ENCODE data around the gene BCS1L. TPM values are rescaled to one million over a fixed set of nuclear protein-coding genes. Genes with fewer than 3 reads are reported as not detected.
A peak's percentile ranks its signal among the peaks of the same experiment; 100 is the strongest.

Gene BCS1L
- total and polyA plus RNA-seq, 4 donors, result 25.0 to 64.2 (median 49.9) TPM

- Histone ChIP-seq H3K4me3 (ENCODE audit: low read depth, low read length) (no peak overlapping the region), H3K27ac (ENCODE audit: low read depth, low read length) (no peak overlapping the region), H3K4me1 (ENCODE audit: control insufficient read depth, insufficient read depth, low read length) (no peaks in the 10 kb centered on the region), H3K9me3 (ENCODE audit: control insufficient read depth, insufficient read depth, low read length) (no peaks in the 10 kb centered on the region), H3K27me3 (ENCODE audit: control insufficient read depth, insufficient read depth, low read length) (no peaks in the 10 kb centered on the region), H3K36me3 (ENCODE audit: control insufficient read depth, insufficient read depth, low read length) (peaks cover 60% of the 10 kb centered on the region)
- WGBS (ENCODE audit: insufficient coverage), result 100% methylated on average over 2 of the region's 5 CpGs
- DNase-seq (ENCODE audit: low read depth in 4 of 6, low spot score in 6 of 6), result no peak
These were observed 23.8 kb upstream of the BCS1L start for GRCh38 chr2:218635719-218636118.

GRCh38 chr2:218638372-218638771 lies 21.1 kb upstream of the BCS1L start:
- Histone ChIP-seq H3K4me1 (ENCODE audit: control insufficient read depth, insufficient read depth, low read length) (no peaks in the 10 kb centered on the region), H3K4me3 (ENCODE audit: low read depth, low read length) (no peak overlapping the region), H3K36me3 (ENCODE audit: control insufficient read depth, insufficient read depth, low read length) (peaks cover 82% of the 10 kb centered on the region), H3K27me3 (ENCODE audit: control insufficient read depth, insufficient read depth, low read length) (no peaks in the 10 kb centered on the region), H3K27ac (ENCODE audit: low read depth, low read length) (no peak overlapping the region), H3K9me3 (ENCODE audit: control insufficient read depth, insufficient read depth, low read length) (no peaks in the 10 kb centered on the region)
- 98% methylated on average over 18 of the region's 18 CpGs for WGBS (ENCODE audit: insufficient coverage)
- no peak for DNase-seq (ENCODE audit: low read depth in 4 of 6, low spot score in 6 of 6)

GRCh38 chr2:218642121-218642656 lies 17.3 kb upstream of the BCS1L start:
- H3K27me3 ChIP-seq (ENCODE audit: control insufficient read depth, insufficient read depth, low read length), result no peaks in the 10 kb centered on the region
- no peaks in the 10 kb centered on the region for H3K9me3 ChIP-seq (ENCODE audit: control insufficient read depth, insufficient read depth, low read length)
- 95% methylated on average over 18 of the region's 18 CpGs for WGBS (ENCODE audit: insufficient coverage)
- no peak for DNase-seq (ENCODE audit: low read depth in 4 of 6, low spot score in 6 of 6)
- no peaks in the 10 kb centered on the region for H3K4me1 ChIP-seq (ENCODE audit: control insufficient read depth, insufficient read depth, low read length)
- H3K36me3 ChIP-seq (ENCODE audit: control insufficient read depth, insufficient read depth, low read length), result peaks cover 89% of the 10 kb centered on the region
- no peak overlapping the region for H3K4me3 ChIP-seq (ENCODE audit: low read depth, low read length)
- no peak overlapping the region for H3K27ac ChIP-seq (ENCODE audit: low read depth, low read length)

GRCh38 chr2:218642786-218643185 lies 16.7 kb upstream of the BCS1L start:
- no peak overlapping the region for H3K27ac ChIP-seq (ENCODE audit: low read depth, low read length)
- H3K4me3 ChIP-seq (ENCODE audit: low read depth, low read length), result no peak overlapping the region
- no peak for DNase-seq (ENCODE audit: low read depth in 4 of 6, low spot score in 6 of 6)
- no peaks in the 10 kb centered on the region for H3K9me3 ChIP-seq (ENCODE audit: control insufficient read depth, insufficient read depth, low read length)
- no peaks in the 10 kb centered on the region for H3K4me1 ChIP-seq (ENCODE audit: control insufficient read depth, insufficient read depth, low read length)
- no peaks in the 10 kb centered on the region for H3K27me3 ChIP-seq (ENCODE audit: control insufficient read depth, insufficient read depth, low read length)
- WGBS (ENCODE audit: insufficient coverage), result 94% methylated on average over 17 of the region's 17 CpGs
- H3K36me3 ChIP-seq (ENCODE audit: control insufficient read depth, insufficient read depth, low read length), result peaks cover 88% of the 10 kb centered on the region

GRCh38 chr2:218643751-218644310 lies 15.7 kb upstream of the BCS1L start:
- H3K4me3 ChIP-seq (ENCODE audit: low read depth, low read length), result no peak overlapping the region
- no peaks in the 10 kb centered on the region for H3K9me3 ChIP-seq (ENCODE audit: control insufficient read depth, insufficient read depth, low read length)
- WGBS (ENCODE audit: insufficient coverage), result 92% methylated on average over 7 of the region's 10 CpGs
- H3K27me3 ChIP-seq (ENCODE audit: control insufficient read depth, insufficient read depth, low read length), result no peaks in the 10 kb centered on the region
- no peaks in the 10 kb centered on the region for H3K4me1 ChIP-seq (ENCODE audit: control insufficient read depth, insufficient read depth, low read length)
- peaks cover 84% of the 10 kb centered on the region for H3K36me3 ChIP-seq (ENCODE audit: control insufficient read depth, insufficient read depth, low read length)
- no peak overlapping the region for H3K27ac ChIP-seq (ENCODE audit: low read depth, low read length)
- DNase-seq (ENCODE audit: low read depth in 4 of 6, low spot score in 6 of 6), result no peak

- Histone ChIP-seq H3K9me3 (ENCODE audit: control insufficient read depth, insufficient read depth, low read length) (no peaks in the 10 kb centered on the region), H3K36me3 (ENCODE audit: control insufficient read depth, insufficient read depth, low read length) (peaks cover 84% of the 10 kb centered on the region), H3K27me3 (ENCODE audit: control insufficient read depth, insufficient read depth, low read length) (no peaks in the 10 kb centered on the region), H3K4me1 (ENCODE audit: control insufficient read depth, insufficient read depth, low read length) (no peaks in the 10 kb centered on the region), H3K27ac (ENCODE audit: low read depth, low read length) (no peak overlapping the region), H3K4me3 (ENCODE audit: low read depth, low read length) (no peak overlapping the region)
- 96% methylated on average over 5 of the region's 11 CpGs for WGBS (ENCODE audit: insufficient coverage)
- no peak for DNase-seq (ENCODE audit: low read depth in 4 of 6, low spot score in 6 of 6)
These were observed 14.8 kb upstream of the BCS1L start for GRCh38 chr2:218644721-218645120.

- Histone ChIP-seq H3K4me1 (ENCODE audit: control insufficient read depth, insufficient read depth, low read length) (no peaks in the 10 kb centered on the region), H3K36me3 (ENCODE audit: control insufficient read depth, insufficient read depth, low read length) (peaks cover 82% of the 10 kb centered on the region), H3K9me3 (ENCODE audit: control insufficient read depth, insufficient read depth, low read length) (no peaks in the 10 kb centered on the region), H3K27me3 (ENCODE audit: control insufficient read depth, insufficient read depth, low read length) (no peaks in the 10 kb centered on the region), H3K27ac (ENCODE audit: low read depth, low read length) (no peak overlapping the region), H3K4me3 (ENCODE audit: low read depth, low read length) (no peak overlapping the region)
- 100% methylated on average over 1 of the region's 1 CpG for WGBS (ENCODE audit: insufficient coverage)
- DNase-seq (ENCODE audit: low read depth in 4 of 6, low spot score in 6 of 6), result no peak
These were observed 14.4 kb upstream of the BCS1L start for GRCh38 chr2:218645126-218645525.

GRCh38 chr2:218648088-218648786 lies 11.2 kb upstream of the BCS1L start:
- Histone ChIP-seq H3K27ac (ENCODE audit: low read depth, low read length) (no peak overlapping the region), H3K4me3 (ENCODE audit: low read depth, low read length) (no peak overlapping the region), H3K4me1 (ENCODE audit: control insufficient read depth, insufficient read depth, low read length) (no peaks in the 10 kb centered on the region), H3K27me3 (ENCODE audit: control insufficient read depth, insufficient read depth, low read length) (no peaks in the 10 kb centered on the region), H3K36me3 (ENCODE audit: control insufficient read depth, insufficient read depth, low read length) (peaks cover 75% of the 10 kb centered on the region), H3K9me3 (ENCODE audit: control insufficient read depth, insufficient read depth, low read length) (no peaks in the 10 kb centered on the region)
- WGBS (ENCODE audit: insufficient coverage), result 62% methylated on average over 4 of the region's 9 CpGs
- DNase-seq (ENCODE audit: low read depth in 4 of 6, low spot score in 6 of 6), result peak in 2 of 6 donors; percentile 63 to 70

GRCh38 chr2:218648787-218649100 lies 10.7 kb upstream of the BCS1L start:
- WGBS (ENCODE audit: insufficient coverage), result 92% methylated on average over 11 of the region's 11 CpGs
- no peak for DNase-seq (ENCODE audit: low read depth in 4 of 6, low spot score in 6 of 6)
- Histone ChIP-seq H3K36me3 (ENCODE audit: control insufficient read depth, insufficient read depth, low read length) (peaks cover 72% of the 10 kb centered on the region), H3K27me3 (ENCODE audit: control insufficient read depth, insufficient read depth, low read length) (no peaks in the 10 kb centered on the region), H3K9me3 (ENCODE audit: control insufficient read depth, insufficient read depth, low read length) (no peaks in the 10 kb centered on the region), H3K4me1 (ENCODE audit: control insufficient read depth, insufficient read depth, low read length) (no peaks in the 10 kb centered on the region), H3K27ac (ENCODE audit: low read depth, low read length) (no peak overlapping the region), H3K4me3 (ENCODE audit: low read depth, low read length) (no peak overlapping the region)

- WGBS (ENCODE audit: insufficient coverage), result 89% methylated on average over 2 of the region's 2 CpGs
- Histone ChIP-seq H3K27me3 (ENCODE audit: control insufficient read depth, insufficient read depth, low read length) (no peaks in the 10 kb centered on the region), H3K36me3 (ENCODE audit: control insufficient read depth, insufficient read depth, low read length) (peaks cover 49% of the 10 kb centered on the region), H3K4me3 (ENCODE audit: low read depth, low read length) (no peak overlapping the region), H3K9me3 (ENCODE audit: control insufficient read depth, insufficient read depth, low read length) (no peaks in the 10 kb centered on the region), H3K27ac (ENCODE audit: low read depth, low read length) (no peak overlapping the region), H3K4me1 (ENCODE audit: control insufficient read depth, insufficient read depth, low read length) (peaks cover 11% of the 10 kb centered on the region)
- DNase-seq (ENCODE audit: low read depth in 4 of 6, low spot score in 6 of 6), result no peak
These were observed 3.7 kb upstream of the BCS1L start for GRCh38 chr2:218655751-218656150.
